HUES6 (cell line): Measurements from ENCODE around the gene MAPK8.

ENCODE experiments used
- H3K27ac ChIP-seq: 2 replicates; pipeline ENCODE4 v1.7.0; 2013; ENCODE audit warnings: low read depth, mild to moderate bottlenecking, low read length, inconsistent platforms
- H3K27me3 ChIP-seq: 2 replicates; pipeline ENCODE4 v1.6.1; 2013; ENCODE audit warnings: low read length; ENCODE audit not compliant: control insufficient read depth, insufficient read depth
- H3K36me3 ChIP-seq: 2 replicates; pipeline ENCODE4 v1.6.1; 2013; ENCODE audit warnings: low read length; ENCODE audit not compliant: control insufficient read depth, insufficient read depth
- H3K4me1 ChIP-seq: 2 replicates; pipeline ENCODE4 v1.6.1; 2013; ENCODE audit warnings: low read length; ENCODE audit not compliant: control insufficient read depth, insufficient read depth
- H3K4me3 ChIP-seq: 2 replicates; pipeline ENCODE4 v1.5.1; 2013; ENCODE audit warnings: low read depth, low read length
- H3K9ac ChIP-seq: one replicate; pipeline ENCODE4 v1.6.1; 2013; ENCODE audit warnings: mild to moderate bottlenecking, low read length
- H3K9me3 ChIP-seq: 2 replicates; pipeline ENCODE4 v1.6.1; 2013; ENCODE audit warnings: low read depth, low read length; ENCODE audit not compliant: control insufficient read depth, insufficient read depth

Gene MAPK8

GRCh38 chr10:48400850-48401220, 94.4 kb downstream of the MAPK8 start:
- no peaks in the 10 kb centered on the region for H3K9me3 ChIP-seq
- H3K9ac ChIP-seq, result no peak overlapping the region
- H3K4me3 ChIP-seq, result no peak overlapping the region
- H3K27ac ChIP-seq, result no peak overlapping the region
- no peaks in the 10 kb centered on the region for H3K36me3 ChIP-seq
- peaks cover 28% of the 10 kb centered on the region for H3K4me1 ChIP-seq
- H3K27me3 ChIP-seq, result no peaks in the 10 kb centered on the region

GRCh38 chr10:48404646-48405045, 98.2 kb downstream of the MAPK8 start:
- H3K4me1 ChIP-seq, result peaks cover 13% of the 10 kb centered on the region
- H3K9ac ChIP-seq, result no peak overlapping the region
- H3K9me3 ChIP-seq, result no peaks in the 10 kb centered on the region
- no peak overlapping the region for H3K4me3 ChIP-seq
- H3K27me3 ChIP-seq, result no peaks in the 10 kb centered on the region
- no peaks in the 10 kb centered on the region for H3K36me3 ChIP-seq
- H3K27ac ChIP-seq, result no peak overlapping the region

GRCh38 chr10:48406204-48406603, 99.7 kb downstream of the MAPK8 start:
- H3K9me3 ChIP-seq, result no peaks in the 10 kb centered on the region
- no peaks in the 10 kb centered on the region for H3K4me1 ChIP-seq
- H3K4me3 ChIP-seq, result no peak overlapping the region
- H3K27me3 ChIP-seq, result no peaks in the 10 kb centered on the region
- peaks cover 15% of the 10 kb centered on the region for H3K36me3 ChIP-seq
- no peak overlapping the region for H3K9ac ChIP-seq
- H3K27ac ChIP-seq, result no peak overlapping the region

DNA sequence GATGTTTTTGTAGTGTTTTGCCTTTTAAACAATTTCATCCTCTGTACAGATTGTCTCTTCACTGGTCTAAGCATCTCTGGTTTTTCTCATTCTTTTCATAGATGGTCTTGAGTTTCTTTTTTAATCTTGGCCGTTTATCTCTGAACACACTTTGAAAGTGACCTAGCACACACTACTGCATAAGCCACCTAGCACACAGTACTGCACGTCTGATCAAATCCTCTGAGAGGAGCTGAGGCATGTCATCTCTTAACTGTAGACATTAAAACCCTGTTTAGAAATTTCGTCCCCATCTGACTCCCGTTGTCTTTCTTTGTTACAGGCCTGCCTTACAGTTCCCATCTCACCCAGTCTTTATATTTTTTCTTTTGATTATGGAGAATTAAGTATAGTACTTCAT, 100.2 kb downstream of the MAPK8 start:
- Histone ChIP-seq H3K4me3 (no peak overlapping the region), H3K9ac (no peak overlapping the region), H3K36me3 (peaks cover 19% of the 10 kb centered on the region), H3K4me1 (no peaks in the 10 kb centered on the region), H3K9me3 (no peaks in the 10 kb centered on the region), H3K27ac (no peak overlapping the region), H3K27me3 (no peaks in the 10 kb centered on the region)

GRCh38 chr10:48410503-48410902, 104.0 kb downstream of the MAPK8 start:
- Histone ChIP-seq H3K27me3 (no peaks in the 10 kb centered on the region), H3K4me3 (no peak overlapping the region), H3K9me3 (peaks cover 6% of the 10 kb centered on the region; the same call in 1 of the 2 replicates), H3K36me3 (peaks cover 26% of the 10 kb centered on the region), H3K9ac (no peak overlapping the region), H3K4me1 (no peaks in the 10 kb centered on the region), H3K27ac (no peak overlapping the region)

DNA sequence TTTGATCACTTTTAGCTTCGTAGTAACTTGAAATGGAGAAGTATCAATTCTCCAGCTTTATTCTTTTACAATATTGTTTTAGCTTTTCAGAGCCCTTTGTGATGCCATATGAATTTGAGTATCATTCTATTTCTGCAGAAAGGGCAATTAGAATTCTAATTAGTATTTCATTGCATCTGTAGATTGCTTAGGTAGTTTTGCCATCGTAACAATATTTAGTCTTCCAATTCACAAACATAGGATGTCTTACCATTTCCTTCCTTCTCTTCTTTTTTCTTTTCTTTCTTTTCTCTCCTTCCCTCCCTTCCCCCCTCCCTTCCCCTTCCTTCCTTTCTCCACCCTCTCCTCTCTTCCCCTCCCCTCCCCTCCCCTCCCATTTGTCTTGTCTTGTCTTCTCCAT, 105.0 kb downstream of the MAPK8 start:
- Histone ChIP-seq H3K27me3 (no peaks in the 10 kb centered on the region), H3K27ac (no peak overlapping the region), H3K9ac (no peak overlapping the region), H3K4me3 (no peak overlapping the region), H3K9me3 (peaks cover 6% of the 10 kb centered on the region; the same call in 1 of the 2 replicates), H3K36me3 (peaks cover 26% of the 10 kb centered on the region), H3K4me1 (no peaks in the 10 kb centered on the region)

DNA sequence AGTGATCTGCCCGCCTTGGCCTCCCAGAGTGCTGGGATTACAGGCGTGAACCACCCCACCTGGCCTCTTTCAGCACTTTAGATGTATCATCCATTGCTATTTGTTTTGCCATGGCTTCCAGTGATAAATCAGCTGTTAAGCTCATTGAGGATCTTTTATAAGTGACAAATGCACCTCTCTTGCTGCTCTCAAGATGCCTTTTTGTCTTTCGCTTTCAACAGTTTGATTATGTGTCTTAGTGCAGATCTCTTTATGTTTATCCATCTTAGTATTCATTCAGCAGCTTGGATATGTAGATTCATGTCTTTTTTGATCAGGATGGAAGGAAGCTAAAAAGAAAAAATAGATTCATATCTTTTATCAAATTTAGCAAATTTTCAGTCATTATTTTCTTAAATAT, 105.6 kb downstream of the MAPK8 start:
- H3K36me3 ChIP-seq, result peaks cover 26% of the 10 kb centered on the region

DNA sequence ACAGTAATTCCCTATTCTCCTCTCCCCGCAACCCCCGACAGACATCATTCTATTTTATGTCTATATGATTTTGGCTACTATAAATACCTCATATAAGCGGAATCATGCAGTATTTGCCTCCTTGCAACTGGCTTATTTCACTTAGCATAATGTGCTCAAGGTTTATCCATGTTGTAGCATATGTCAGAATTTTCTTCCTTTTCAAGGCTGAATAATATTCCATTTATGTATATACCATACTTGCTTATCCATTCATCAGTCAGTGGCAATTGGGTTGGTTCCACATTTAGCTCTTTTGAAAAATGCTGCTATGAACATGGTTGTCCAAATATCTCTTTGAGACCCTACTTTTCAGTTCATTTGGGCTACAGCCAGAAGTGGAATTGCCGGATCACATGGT, 106.5 kb downstream of the MAPK8 start:
- Histone ChIP-seq H3K9me3 (peaks cover 6% of the 10 kb centered on the region; the same call in 1 of the 2 replicates), H3K27me3 (no peaks in the 10 kb centered on the region), H3K9ac (no peak overlapping the region), H3K27ac (no peak overlapping the region), H3K4me1 (peaks cover 5% of the 10 kb centered on the region), H3K36me3 (peaks cover 26% of the 10 kb centered on the region), H3K4me3 (no peak overlapping the region)

More for the DNA sequence above, 105.6 kb downstream of the MAPK8 start:
- Histone ChIP-seq H3K9me3 (peaks cover 6% of the 10 kb centered on the region; the same call in 1 of the 2 replicates), H3K27ac (no peak overlapping the region), H3K4me3 (no peak overlapping the region), H3K9ac (no peak overlapping the region), H3K27me3 (no peaks in the 10 kb centered on the region), H3K4me1 (no peaks in the 10 kb centered on the region)

DNA sequence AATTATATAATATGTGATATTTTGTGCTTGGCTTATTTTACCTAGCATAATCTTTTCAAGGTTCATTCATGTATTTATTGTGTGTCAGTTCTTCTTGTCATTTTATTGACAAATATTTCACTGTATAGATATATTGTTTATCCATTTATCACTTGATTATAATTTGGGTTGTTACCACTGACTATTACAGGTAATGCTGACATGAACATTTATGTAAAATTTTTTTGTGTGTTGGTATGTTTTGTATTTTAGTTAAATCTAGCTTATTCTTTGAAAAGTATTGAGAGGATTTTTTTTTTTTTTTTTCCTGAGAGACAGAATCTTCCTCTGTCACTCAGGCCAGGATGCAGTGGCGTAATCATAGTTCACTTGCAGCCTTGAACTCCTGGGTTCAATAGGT, 107.7 kb downstream of the MAPK8 start:
- peaks cover 26% of the 10 kb centered on the region for H3K36me3 ChIP-seq
- peaks cover 6% of the 10 kb centered on the region; the same call in 1 of the 2 replicates for H3K9me3 ChIP-seq
- no peak overlapping the region for H3K9ac ChIP-seq
- no peak overlapping the region for H3K27ac ChIP-seq
- H3K27me3 ChIP-seq, result no peaks in the 10 kb centered on the region
- peaks cover 5% of the 10 kb centered on the region for H3K4me1 ChIP-seq
- no peak overlapping the region for H3K4me3 ChIP-seq

GRCh38 chr10:48414778-48415177, 108.3 kb downstream of the MAPK8 start:
- Histone ChIP-seq H3K4me3 (no peak overlapping the region), H3K27me3 (no peaks in the 10 kb centered on the region), H3K36me3 (peaks cover 25% of the 10 kb centered on the region), H3K9ac (no peak overlapping the region), H3K9me3 (peaks cover 6% of the 10 kb centered on the region; the same call in 1 of the 2 replicates), H3K27ac (no peak overlapping the region), H3K4me1 (peaks cover 5% of the 10 kb centered on the region)

GRCh38 chr10:48416584-48417232, 110.2 kb downstream of the MAPK8 start:
- Histone ChIP-seq H3K4me3 (no peak overlapping the region), H3K27ac (no peak overlapping the region), H3K9ac (no peak overlapping the region), H3K36me3 (peaks cover 7% of the 10 kb centered on the region; the same call in 1 of the 2 replicates), H3K27me3 (no peaks in the 10 kb centered on the region), H3K9me3 (peaks cover 6% of the 10 kb centered on the region; the same call in 1 of the 2 replicates), H3K4me1 (peaks cover 5% of the 10 kb centered on the region)
